GM10266 (cell line): ENCODE measurements around the gene WEE2.
"Not testable (repeated sequence)": the region's sequence is repeated elsewhere in the genome, so short reads cannot be mapped to it uniquely, and the experiment has no call there.

Experiments used
- DNase-seq: peaks from one replicate; pipeline ENCODE4 v3.0.0; 2012; ENCODE audit errors: extremely low spot score
- CTCF ChIP-seq: IDR thresholded peaks from 2 replicates; pipeline ENCODE4 v1.5.1; 2012; ENCODE audit warnings: mild to moderate bottlenecking, low read depth; ENCODE audit not compliant: control insufficient read depth, insufficient read depth; ENCODE audit errors: missing control alignments

WEE2 gene

GRCh38 chr7:141737118-141737835, 29.1 kb downstream of the WEE2 start:
- TF ChIP-seq CTCF: no peak
- no peak for DNase-seq

GRCh38 chr7:141737836-141738591, 29.9 kb downstream of the WEE2 start, which contains the start of gene SSBP1:
Gene SSBP1, plus strand, starts transcription at chr7:141738358. Its CDS starts 809 bp downstream, at chr7:141739167.
- peak; percentile 79 for DNase-seq
- peak; percentile 74 for TF ChIP-seq CTCF

- no peak for TF ChIP-seq CTCF
- no peak for DNase-seq
Observed at GRCh38 chr7:141738592-141739013, 30.4 kb downstream of the WEE2 start.

- no peak for DNase-seq
- no peak for TF ChIP-seq CTCF
Observed at GRCh38 chr7:141739250-141739649, 31.1 kb downstream of the WEE2 start.

GRCh38 chr7:141742229-141742628, 34.1 kb downstream of the WEE2 start:
- TF ChIP-seq CTCF: no peak
- no peak for DNase-seq

GRCh38 chr7:141744131-141744530, 36.0 kb downstream of the WEE2 start:
- no peak for TF ChIP-seq CTCF
- DNase-seq: no peak

GRCh38 chr7:141748396-141748795, 40.2 kb downstream of the WEE2 start:
- no peak for DNase-seq

GRCh38 chr7:141751904-141752303, 43.8 kb downstream of the WEE2 start:
- DNase-seq: not testable (repeated sequence)

More at GRCh38 chr7:141748396-141748795, 40.2 kb downstream of the WEE2 start:
- no peak for TF ChIP-seq CTCF
